COLO668 (cell line): ENCODE measurements around the gene PTPA.
"Not testable (repeated sequence)": the region's sequence is repeated elsewhere in the genome, so short reads cannot be mapped to it uniquely, and the experiment has no call there.

ENCODE experiments used
- DNase-seq: peaks from one replicate; lab custom pipeline; 2025; ENCODE audit not compliant: unreplicated experiment; lab: John Stamatoyannopoulos, UW

Gene PTPA

GRCh38 chr9:129193655-129194054, 82.4 kb downstream of the PTPA start:
- no peak for DNase-seq

DNA sequence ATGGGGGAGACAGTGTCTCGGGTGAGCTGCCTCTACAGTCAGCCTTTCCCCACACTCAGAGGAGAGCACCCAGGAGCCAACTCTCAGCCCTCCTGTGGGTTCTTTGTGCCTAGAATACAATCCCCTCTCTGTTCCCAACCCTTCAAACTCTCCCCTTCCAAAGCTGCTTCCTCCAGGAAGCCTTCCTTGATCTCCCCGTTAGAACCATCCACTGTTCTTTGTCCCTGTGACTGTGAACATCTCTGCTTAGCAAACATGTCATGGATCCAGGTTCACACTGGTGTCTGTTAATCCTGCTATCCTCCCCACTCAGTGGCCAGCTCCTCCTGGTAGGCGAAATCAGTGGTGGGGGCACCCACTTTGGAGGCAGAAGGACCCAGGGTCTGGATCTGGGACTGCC, 83.0 kb downstream of the PTPA start:
- no peak for DNase-seq

DNA sequence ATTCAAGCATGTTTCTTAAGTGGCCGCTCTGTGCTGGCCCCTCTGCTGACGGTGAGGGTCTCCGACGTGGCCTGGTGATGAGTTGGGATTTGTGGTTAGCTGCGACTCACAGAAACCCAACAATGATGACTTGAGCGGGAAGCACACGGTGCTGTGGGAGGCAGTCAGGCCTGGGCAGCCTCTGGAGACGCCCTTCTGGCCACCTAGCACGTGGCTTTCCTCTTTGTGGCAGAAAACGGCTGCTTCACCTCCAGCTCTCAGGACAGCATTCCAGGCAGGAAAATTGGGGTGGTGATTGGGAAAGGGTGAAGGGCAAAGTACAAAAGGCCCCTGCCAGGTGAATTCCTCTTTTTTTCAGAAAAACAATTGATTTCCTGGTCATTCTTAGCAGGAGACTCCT, 84.4 kb downstream of the PTPA start:
- no peak for DNase-seq

DNA sequence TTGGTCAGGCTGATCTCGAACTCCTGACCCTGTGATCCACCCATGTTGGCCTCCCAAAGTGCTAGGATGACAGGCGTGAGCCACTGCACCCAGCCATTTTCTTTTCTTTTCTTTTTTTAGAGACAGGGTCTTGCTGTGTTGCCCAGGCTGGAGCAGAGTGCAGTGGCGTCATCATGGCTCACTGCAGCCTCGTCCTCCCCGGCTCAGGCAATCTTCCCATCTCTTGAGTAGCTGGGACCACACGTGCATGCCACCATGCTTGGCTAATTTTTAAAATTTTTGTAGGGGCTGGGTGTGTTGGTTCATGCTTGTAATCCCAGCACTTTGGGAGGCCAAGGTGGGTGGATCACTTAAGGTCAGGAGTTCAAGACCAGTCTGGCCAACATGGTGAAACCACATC, 85.8 kb downstream of the PTPA start:
- DNase-seq: not testable (repeated sequence)

DNA sequence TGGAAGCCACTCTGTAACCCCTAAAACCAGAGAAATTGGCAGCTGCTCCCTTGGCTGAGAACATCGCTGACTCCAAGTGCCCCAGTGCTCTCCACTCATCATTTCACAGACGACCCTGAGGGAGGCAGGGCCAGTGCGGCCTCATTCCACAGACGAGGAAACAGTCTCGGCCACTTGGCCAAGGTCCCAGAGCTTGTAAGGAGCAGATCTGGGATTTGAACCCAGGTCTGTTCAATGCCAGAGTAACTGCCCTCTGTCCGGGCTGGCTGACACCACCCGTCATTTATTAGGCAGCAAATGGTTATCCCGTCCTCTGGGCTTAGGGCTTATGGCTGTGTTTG, 86.7 kb downstream of the PTPA start:
- no peak for DNase-seq
